Suprapubic skin (tissue), 3 donors: Measurements from ENCODE around the gene JMY.

ENCODE experiments used
- CTCF ChIP-seq, 2 donors: fragments of 200-600 bp in 1 of 2; fragments of 450-650 bp in 1 of 2; sonication (generic) in 1 of 2; IDR thresholded peaks; one replicate each; pipeline ENCODE4 v1.5.1; 2016 to 2019; ENCODE audit warnings: antibody characterized with exemption in 2 of 2, mild to moderate bottlenecking in 1 of 2, moderate library complexity in 1 of 2
- POLR2AphosphoS5 ChIP-seq, 3 donors: sonication (generic); formaldehyde crosslinking; IDR thresholded peaks; one replicate each; pipeline ENCODE4 v1.6.1; 2017; ENCODE audit warnings: antibody characterized with exemption in 3 of 3

- TF ChIP-seq POLR2AphosphoS5 (IDR thresholded peaks at IDR 0.05) (no peak), CTCF (IDR thresholded peaks at IDR 0.05) (no peak)
Observed at GRCh38 chr5:79295029-79295428, 59.1 kb downstream of the JMY start.
